Limb (tissue), 2 donors: ENCODE measurements around the gene SYT6.
A peak's percentile ranks its signal among the peaks of the same experiment; 100 is the strongest.

ENCODE experiments used
- DNase-seq, 2 donors: peaks; one replicate each; pipeline ENCODE4 v3.0.0-alpha.2; 2016; ENCODE audit errors: extremely low spot score in 2 of 2

SYT6 gene

GRCh38 chr1:114093624-114094362 is 59.9 kb downstream of the SYT6 start:
- no peak for DNase-seq

GRCh38 chr1:114092186-114093062 is 61.2 kb downstream of the SYT6 start:
- peak in 1 of 2 donors; percentile 28 for DNase-seq

GRCh38 chr1:114091711-114092110 is 62.0 kb downstream of the SYT6 start:
- DNase-seq = no peak

- peak in 1 of 2 donors; percentile 17 for DNase-seq
Observed at GRCh38 chr1:114090738-114091505, 62.7 kb downstream of the SYT6 start.

GRCh38 chr1:114089502-114090138 is 64.0 kb downstream of the SYT6 start:
- no peak for DNase-seq

- no peak for DNase-seq
Observed at GRCh38 chr1:114088392-114089299, 65.0 kb downstream of the SYT6 start.

- no peak for DNase-seq
Observed at GRCh38 chr1:114087495-114087894, 66.2 kb downstream of the SYT6 start.

- DNase-seq = no peak
Observed at GRCh38 chr1:114086601-114087368, 66.9 kb downstream of the SYT6 start.

- no peak for DNase-seq
Observed at GRCh38 chr1:114082867-114083585, 70.6 kb downstream of the SYT6 start.

- no peak for DNase-seq
Observed at GRCh38 chr1:114082304-114082630, 71.4 kb downstream of the SYT6 start.

- no peak for DNase-seq
Observed at GRCh38 chr1:114081437-114082303, 72.0 kb downstream of the SYT6 start.

- DNase-seq = no peak
Observed at GRCh38 chr1:114080511-114081436, 72.9 kb downstream of the SYT6 start.

- no peak for DNase-seq
Observed at GRCh38 chr1:114079596-114080190, 74.0 kb downstream of the SYT6 start.

- no peak for DNase-seq
Observed at GRCh38 chr1:114078116-114078515, 75.6 kb downstream of the SYT6 start.

- DNase-seq = no peak
Observed at GRCh38 chr1:114077188-114077587, 76.5 kb downstream of the SYT6 start.

GRCh38 chr1:114076308-114076707 is 77.4 kb downstream of the SYT6 start:
- no peak for DNase-seq
